Hepatocyte (in vitro differentiated cells): ENCODE measurements around the gene MYOT. TPM values are rescaled to one million over a fixed set of nuclear protein-coding genes. Genes with fewer than 3 reads are reported as not detected.

ENCODE experiments used
- DNase-seq: peaks from one replicate; pipeline ENCODE4 v3.0.0-alpha.2; 2016; ENCODE audit warnings: low spot score
- H2AFZ ChIP-seq: fragments of 200-600 bp; sonication (generic); 2 replicates; pipeline ENCODE4 v1.6.0; 2016; ENCODE audit warnings: antibody characterized with exemption, mild to moderate bottlenecking
- H3K27ac ChIP-seq: fragments of 200-600 bp; sonication (generic); 2 replicates; pipeline ENCODE4 v1.5.1; 2016; ENCODE audit warnings: mild to moderate bottlenecking
- H3K27me3 ChIP-seq: fragments of 200-600 bp; sonication (generic); 2 replicates; pipeline ENCODE4 v1.6.1; 2016
- H3K36me3 ChIP-seq: fragments of 200-600 bp; sonication (generic); replicated peaks from 2 replicates; pipeline ENCODE4 v1.5.1; 2016; ENCODE audit warnings: low read depth; ENCODE audit not compliant: insufficient read depth
- H3K4me1 ChIP-seq: fragments of 200-600 bp; sonication (generic); 2 replicates; pipeline ENCODE4 v1.5.1; 2016; ENCODE audit warnings: mild to moderate bottlenecking, moderate library complexity; ENCODE audit not compliant: insufficient read depth
- H3K4me2 ChIP-seq: fragments of 200-600 bp; sonication (generic); 2 replicates; pipeline ENCODE4 v1.6.0; 2016
- H3K4me3 ChIP-seq: fragments of 200-600 bp; sonication (generic); 2 replicates; pipeline ENCODE4 v1.5.1; 2016; ENCODE audit warnings: mild to moderate bottlenecking
- H3K79me2 ChIP-seq: fragments of 200-600 bp; sonication (generic); 2 replicates; pipeline ENCODE4 v1.6.0; 2017; ENCODE audit warnings: mild to moderate bottlenecking
- H3K9me2 ChIP-seq: fragments of 200-600 bp; sonication (generic); replicated peaks from 2 replicates; pipeline ENCODE4 v1.6.0; 2017; ENCODE audit warnings: mild to moderate bottlenecking; ENCODE audit not compliant: insufficient read depth
- H3K9me3 ChIP-seq: fragments of 200-600 bp; sonication (generic); 2 replicates; pipeline ENCODE4 v1.5.1; 2016; ENCODE audit warnings: low read depth, mild to moderate bottlenecking
- H4K20me1 ChIP-seq: fragments of 200-600 bp; sonication (generic); 2 replicates; pipeline ENCODE4 v1.6.0; 2016; ENCODE audit warnings: mild to moderate bottlenecking; ENCODE audit not compliant: insufficient read depth, poor library complexity, severe bottlenecking
- EZH2 ChIP-seq: fragments of 200-600 bp; sonication (generic); IDR thresholded peaks from 2 replicates; pipeline ENCODE4 v1.6.1; 2016; ENCODE audit warnings: antibody characterized with exemption, mild to moderate bottlenecking, borderline replicate concordance
- EZH2phosphoT487 ChIP-seq: fragments of 200-600 bp; sonication (generic); IDR thresholded peaks from one replicate; pipeline ENCODE4 v1.6.1; 2018; ENCODE audit warnings: antibody characterized with exemption, mild to moderate bottlenecking, low read depth, moderate library complexity; ENCODE audit not compliant: unreplicated experiment, severe bottlenecking
- WGBS: methylation state at CpG from one replicate; pipeline ENCODE4 v1.1.6; 2016; ENCODE audit warnings: low lambda C conversion rate; ENCODE audit errors: missing lambda C conversion rate; 5-methylcytosine and 5-hydroxymethylcytosine counted together
- polyA plus RNA-seq: library from polyadenylated mRNA; unstranded; fragments of >200 nt; fragmentation: Nextera tagmentation; extraction: Ambion mirVana; gene quantifications from 2 replicates; pipeline ENCODE4 v1.2.1, GENCODE V29; 2016
- total RNA-seq: library from RNA; depleted of rRNA; stranded (reverse); fragments of >200 nt; gene quantifications from 2 replicates; pipeline ENCODE4 v1.2.3, GENCODE V29; 2014
- TF ChIP-seq, protein P1 (sequence below): fragments of 200-600 bp; sonication (generic); IDR thresholded peaks from 2 replicates; pipeline ENCODE4 v1.5.1; 2016; ENCODE audit warnings: antibody characterized with exemption, mild to moderate bottlenecking; ENCODE audit not compliant: poor library complexity

Gene MYOT
- total and polyA plus RNA-seq, 2 experiments from 2014 or later: not detected

DNA sequence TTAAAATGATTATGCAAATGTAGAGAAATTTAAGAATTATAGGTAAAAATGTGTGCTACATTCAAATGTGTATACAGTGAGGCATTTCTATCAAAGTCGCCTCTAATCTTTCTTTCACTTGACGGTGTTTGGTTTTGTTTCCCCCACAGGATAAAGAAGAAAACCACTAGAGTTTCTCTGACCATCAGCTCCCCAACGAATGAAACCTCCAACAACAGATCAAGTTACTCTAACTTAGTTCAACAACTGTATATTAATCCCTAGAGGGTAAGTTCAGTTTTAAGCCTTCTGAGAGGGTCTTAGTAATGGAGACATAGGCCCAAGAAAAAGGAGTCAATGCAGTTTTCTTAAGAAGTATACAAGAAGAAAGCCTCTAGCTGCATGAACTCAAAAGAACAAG lies 11.5 kb upstream of the MYOT start:
- Histone ChIP-seq H3K79me2 (no peaks in the 10 kb centered on the region), H3K9me2 (no peaks in the 10 kb centered on the region), H3K4me1 (no peaks in the 10 kb centered on the region), H3K27me3 (no peaks in the 10 kb centered on the region), H3K9me3 (no peaks in the 10 kb centered on the region), H2AFZ (no peak overlapping the region), H3K4me2 (no peak overlapping the region), H3K36me3 (no peaks in the 10 kb centered on the region), H3K4me3 (no peak overlapping the region), H3K27ac (no peak overlapping the region), H4K20me1 (no peaks in the 10 kb centered on the region)
- DNase-seq: no peak
- 84% methylated on average over 3 of the region's 3 CpGs for WGBS
- TF ChIP-seq EZH2phosphoT487 (no peak), EZH2 (no peak)
- TF ChIP-seq, protein P1, sequence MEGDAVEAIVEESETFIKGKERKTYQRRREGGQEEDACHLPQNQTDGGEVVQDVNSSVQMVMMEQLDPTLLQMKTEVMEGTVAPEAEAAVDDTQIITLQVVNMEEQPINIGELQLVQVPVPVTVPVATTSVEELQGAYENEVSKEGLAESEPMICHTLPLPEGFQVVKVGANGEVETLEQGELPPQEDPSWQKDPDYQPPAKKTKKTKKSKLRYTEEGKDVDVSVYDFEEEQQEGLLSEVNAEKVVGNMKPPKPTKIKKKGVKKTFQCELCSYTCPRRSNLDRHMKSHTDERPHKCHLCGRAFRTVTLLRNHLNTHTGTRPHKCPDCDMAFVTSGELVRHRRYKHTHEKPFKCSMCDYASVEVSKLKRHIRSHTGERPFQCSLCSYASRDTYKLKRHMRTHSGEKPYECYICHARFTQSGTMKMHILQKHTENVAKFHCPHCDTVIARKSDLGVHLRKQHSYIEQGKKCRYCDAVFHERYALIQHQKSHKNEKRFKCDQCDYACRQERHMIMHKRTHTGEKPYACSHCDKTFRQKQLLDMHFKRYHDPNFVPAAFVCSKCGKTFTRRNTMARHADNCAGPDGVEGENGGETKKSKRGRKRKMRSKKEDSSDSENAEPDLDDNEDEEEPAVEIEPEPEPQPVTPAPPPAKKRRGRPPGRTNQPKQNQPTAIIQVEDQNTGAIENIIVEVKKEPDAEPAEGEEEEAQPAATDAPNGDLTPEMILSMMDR: no peak

DNA sequence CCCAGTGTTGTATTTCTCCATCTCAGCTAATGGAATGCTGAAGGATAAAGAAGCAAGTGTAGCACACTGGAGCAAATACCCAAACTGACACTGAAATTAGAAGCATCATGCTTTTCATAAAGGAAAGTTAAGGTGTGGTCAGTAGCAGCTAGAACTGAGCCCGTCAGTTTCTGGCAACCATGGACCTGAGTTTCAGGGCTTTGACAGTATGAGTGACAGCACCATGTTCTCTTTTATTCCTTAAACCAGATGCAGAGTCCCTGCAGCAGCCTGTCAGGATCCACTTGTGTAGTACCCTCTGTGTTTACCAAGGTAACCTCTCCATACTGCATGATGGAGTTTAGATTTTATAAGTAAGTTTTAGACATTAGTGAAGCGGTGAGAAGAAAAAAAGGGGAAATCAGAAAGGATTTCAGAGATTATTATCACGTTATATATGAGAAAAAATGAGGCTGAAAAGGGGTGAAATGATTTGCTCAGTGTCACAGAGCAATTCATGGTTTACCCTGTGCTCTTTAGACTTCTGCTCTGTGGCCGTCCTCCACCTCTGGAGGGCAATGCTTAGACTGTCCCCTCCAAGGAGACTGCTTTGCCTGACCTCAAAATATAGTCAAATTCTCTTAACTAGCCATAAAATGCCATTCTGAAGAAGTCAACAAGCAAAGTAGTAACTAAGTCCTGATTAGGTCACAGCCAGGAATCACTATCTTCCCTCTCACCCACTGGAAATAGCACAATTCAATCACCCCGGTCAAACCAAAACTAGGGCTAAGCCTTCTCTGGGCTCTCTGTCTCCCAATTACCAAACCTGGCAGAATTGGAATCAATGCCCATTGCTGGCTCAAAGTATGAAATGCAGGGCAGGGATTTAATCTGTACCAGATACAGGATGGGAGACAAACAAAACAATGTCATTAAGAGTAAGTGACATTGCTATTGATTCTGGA lies 10.5 kb upstream of the MYOT start:
- no peaks in the 10 kb centered on the region for H3K9me3 ChIP-seq

DNA sequence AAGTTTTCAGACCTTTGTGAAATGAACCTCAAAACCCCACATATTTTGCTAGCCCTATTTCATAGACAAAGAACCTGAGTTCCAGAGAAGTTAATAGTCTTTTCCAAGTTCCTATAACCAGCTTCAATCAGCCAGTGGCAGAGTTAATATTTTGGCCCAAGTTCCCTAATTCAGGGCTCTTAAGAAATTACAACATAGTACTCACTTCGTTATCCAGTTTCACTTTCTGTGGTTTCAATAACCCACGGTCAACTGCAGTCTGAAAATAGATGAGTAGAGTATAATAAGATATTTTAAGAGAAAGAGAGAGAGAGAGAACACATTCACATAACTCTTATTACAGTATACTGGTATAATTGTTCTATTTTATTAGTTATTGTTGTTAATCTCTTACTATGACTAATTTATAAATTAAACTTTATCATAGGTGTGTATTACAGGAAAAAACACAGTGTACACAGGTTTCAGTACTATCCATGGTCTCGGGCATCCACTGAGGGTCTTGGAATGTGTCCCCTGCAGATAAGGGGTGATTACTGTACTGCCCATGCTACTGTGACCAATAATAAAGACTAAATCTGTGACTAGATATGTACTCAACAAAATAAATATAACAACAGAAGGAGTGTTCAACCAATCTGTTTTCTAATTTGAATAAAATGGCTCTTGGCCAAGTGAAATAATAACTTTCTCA lies 9.3 kb upstream of the MYOT start:
- 69% methylated on average over 3 of the region's 3 CpGs for WGBS
- no peak overlapping the region for H3K4me3 ChIP-seq
- no peak for DNase-seq

More for the DNA sequence above, 10.5 kb upstream of the MYOT start:
- Histone ChIP-seq H3K79me2 (no peaks in the 10 kb centered on the region), H3K27me3 (no peaks in the 10 kb centered on the region), H3K4me1 (no peaks in the 10 kb centered on the region), H3K4me2 (no peak overlapping the region), H3K36me3 (no peaks in the 10 kb centered on the region), H3K27ac (no peak overlapping the region), H2AFZ (no peak overlapping the region), H4K20me1 (no peaks in the 10 kb centered on the region), H3K9me2 (no peaks in the 10 kb centered on the region), H3K4me3 (no peak overlapping the region)
- WGBS: 84% methylated on average over 5 of the region's 5 CpGs
- TF ChIP-seq, protein P1: no peak
- no peak for TF ChIP-seq EZH2
- no peak for TF ChIP-seq EZH2phosphoT487
- DNase-seq: no peak

DNA sequence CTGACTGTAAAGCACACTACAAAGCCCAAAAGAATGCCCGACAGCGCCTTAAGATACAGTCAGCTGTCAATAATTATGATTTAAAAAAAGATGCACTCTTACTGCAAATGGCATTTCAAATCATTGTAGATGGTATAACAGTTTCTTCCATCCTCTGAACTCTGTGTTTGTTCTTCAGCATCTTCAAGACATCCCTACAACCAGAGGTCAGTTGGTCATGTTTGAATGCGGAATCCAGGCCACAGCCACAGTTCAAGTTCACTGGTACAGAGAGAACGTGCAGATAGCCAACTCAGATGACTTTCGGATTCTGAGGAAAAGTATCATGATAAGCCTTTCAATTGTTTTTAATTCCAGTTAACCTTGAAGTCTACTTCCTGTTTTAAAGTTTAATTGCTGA lies 8.7 kb upstream of the MYOT start:
- no peaks in the 10 kb centered on the region for H3K9me2 ChIP-seq
- H3K79me2 ChIP-seq: no peaks in the 10 kb centered on the region
- no peak overlapping the region for H3K4me2 ChIP-seq
- H4K20me1 ChIP-seq: no peaks in the 10 kb centered on the region
- no peak overlapping the region for H3K27ac ChIP-seq
- no peaks in the 10 kb centered on the region for H3K36me3 ChIP-seq
- no peaks in the 10 kb centered on the region for H3K4me1 ChIP-seq
- H3K27me3 ChIP-seq: no peaks in the 10 kb centered on the region
- TF ChIP-seq, protein P1: no peak
- TF ChIP-seq EZH2 (no peak), EZH2phosphoT487 (no peak)
- no peaks in the 10 kb centered on the region for H3K9me3 ChIP-seq
- H3K4me3 ChIP-seq: no peak overlapping the region
- H2AFZ ChIP-seq: no peak overlapping the region
- 75% methylated on average over 5 of the region's 5 CpGs for WGBS
- DNase-seq: no peak

More for the DNA sequence above, 9.3 kb upstream of the MYOT start:
- no peak for TF ChIP-seq EZH2
- Histone ChIP-seq H4K20me1 (no peaks in the 10 kb centered on the region), H3K9me3 (no peaks in the 10 kb centered on the region), H3K36me3 (no peaks in the 10 kb centered on the region), H3K4me1 (no peaks in the 10 kb centered on the region), H3K27me3 (no peaks in the 10 kb centered on the region), H3K4me2 (no peak overlapping the region), H3K9me2 (no peaks in the 10 kb centered on the region), H3K79me2 (no peaks in the 10 kb centered on the region), H3K27ac (no peak overlapping the region), H2AFZ (no peak overlapping the region)
